Uterus (tissue), 4 donors: Measurements from ENCODE around the gene VWA1. TPM values are rescaled to one million over a fixed set of nuclear protein-coding genes. Genes with fewer than 3 reads are reported as not detected.

ENCODE experiments used
- DNase-seq, 2 donors: peaks; one replicate each; pipeline ENCODE4 v3.0.0-alpha.2; 2019 to 2020
- H3K27ac ChIP-seq, 2 donors: fragments of 200-600 bp; sonication (generic); 1 replicate in 1 of 2; 2 replicates in 1 of 2; pipeline ENCODE4 v1.5.1; 2016 to 2018
- H3K27me3 ChIP-seq, 2 donors: fragments of 200-600 bp; sonication (generic); one replicate each; pipeline ENCODE4 v1.5.1; 2018 to 2019; ENCODE audit warnings: control low read depth in 1 of 2
- H3K36me3 ChIP-seq, 2 donors: fragments of 200-600 bp; sonication (generic); one replicate each; pipeline ENCODE4 v1.5.1; 2019; ENCODE audit warnings: control low read depth in 1 of 2
- H3K4me1 ChIP-seq, 2 donors: fragments of 200-600 bp; sonication (generic); one replicate each; pipeline ENCODE4 v1.5.1; 2018 to 2019; ENCODE audit warnings: control low read depth in 1 of 2
- H3K4me3 ChIP-seq, 2 donors: fragments of 200-600 bp; sonication (generic); 1 replicate in 1 of 2; 2 replicates in 1 of 2; pipeline ENCODE4 v1.5.1; 2018 to 2019; ENCODE audit warnings: mild to moderate bottlenecking in 1 of 2
- H3K9me3 ChIP-seq, 2 donors: fragments of 200-600 bp; sonication (generic); one replicate each; pipeline ENCODE4 v1.5.1; 2019; ENCODE audit warnings: control low read depth in 1 of 2
- POLR2A ChIP-seq, 2 donors: fragments of 450-650 bp; IDR thresholded peaks; one replicate each; pipeline ENCODE4 v1.6.1; 2016; ENCODE audit warnings: antibody characterized with exemption in 2 of 2, mild to moderate bottlenecking in 1 of 2, moderate library complexity in 1 of 2
- intact Hi-C: fragments of 100-400 bp; cut with DNase I; formaldehyde crosslinking; loops from one replicate; pipeline ENCODE4 v1.15.1; 2023; ENCODE audit warnings: low total_unique reads
- total RNA-seq, 4 donors: library from RNA; depleted of rRNA in 3 of 4; stranded (reverse); fragments of >200 nt in 3 of 4; gene quantifications; one replicate each; pipeline versions ENCODE4 v1.1.0 to v1.2.4, GENCODE V29; 2014 to 2023
- TF ChIP-seq, protein P1 (sequence below), 4 experiments: fragments of 200-600 bp in 2 of 4; fragments of 450-650 bp in 2 of 4; sonication (generic) in 2 of 4; IDR thresholded peaks; one replicate each; pipeline ENCODE4 v1.5.1; 2016 to 2019; ENCODE audit warnings: antibody characterized with exemption in 4 of 4, mild to moderate bottlenecking in 2 of 4, moderate library complexity in 1 of 4
- donor health status: DM: yes; HTN: yes; CAD: no.

The VWA1 gene
- total RNA-seq, 4 donors from 2014 or later = 15.6 to 67.1 (median 47.1) TPM

DNA sequence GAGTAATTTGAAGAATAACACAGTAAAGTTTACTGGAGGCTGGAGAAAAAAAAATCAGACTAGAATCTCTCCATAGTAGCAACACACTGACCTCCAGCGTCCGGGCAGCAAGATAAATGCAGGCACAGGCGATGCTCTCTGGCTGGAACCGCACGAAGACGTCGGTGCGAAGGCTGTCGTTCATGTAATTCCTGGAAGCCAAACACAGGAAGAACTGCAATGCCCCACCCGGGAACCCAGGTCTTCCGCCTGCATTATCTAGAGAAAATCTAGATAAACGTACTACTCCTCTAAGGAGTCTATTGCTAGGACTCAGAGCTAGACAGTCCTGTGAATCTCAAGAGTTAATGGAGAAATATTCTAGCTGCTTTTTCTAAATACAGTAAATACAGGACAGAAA is 44.8 kb upstream of the VWA1 start:
- TF ChIP-seq, protein P1, sequence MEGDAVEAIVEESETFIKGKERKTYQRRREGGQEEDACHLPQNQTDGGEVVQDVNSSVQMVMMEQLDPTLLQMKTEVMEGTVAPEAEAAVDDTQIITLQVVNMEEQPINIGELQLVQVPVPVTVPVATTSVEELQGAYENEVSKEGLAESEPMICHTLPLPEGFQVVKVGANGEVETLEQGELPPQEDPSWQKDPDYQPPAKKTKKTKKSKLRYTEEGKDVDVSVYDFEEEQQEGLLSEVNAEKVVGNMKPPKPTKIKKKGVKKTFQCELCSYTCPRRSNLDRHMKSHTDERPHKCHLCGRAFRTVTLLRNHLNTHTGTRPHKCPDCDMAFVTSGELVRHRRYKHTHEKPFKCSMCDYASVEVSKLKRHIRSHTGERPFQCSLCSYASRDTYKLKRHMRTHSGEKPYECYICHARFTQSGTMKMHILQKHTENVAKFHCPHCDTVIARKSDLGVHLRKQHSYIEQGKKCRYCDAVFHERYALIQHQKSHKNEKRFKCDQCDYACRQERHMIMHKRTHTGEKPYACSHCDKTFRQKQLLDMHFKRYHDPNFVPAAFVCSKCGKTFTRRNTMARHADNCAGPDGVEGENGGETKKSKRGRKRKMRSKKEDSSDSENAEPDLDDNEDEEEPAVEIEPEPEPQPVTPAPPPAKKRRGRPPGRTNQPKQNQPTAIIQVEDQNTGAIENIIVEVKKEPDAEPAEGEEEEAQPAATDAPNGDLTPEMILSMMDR (IDR thresholded peaks at IDR 0.05) = no peak
- TF ChIP-seq POLR2A (IDR thresholded peaks at IDR 0.05) = no peak
- intact Hi-C loops = no loop called here
- H3K36me3 ChIP-seq = no peaks in the 10 kb centered on the region

DNA sequence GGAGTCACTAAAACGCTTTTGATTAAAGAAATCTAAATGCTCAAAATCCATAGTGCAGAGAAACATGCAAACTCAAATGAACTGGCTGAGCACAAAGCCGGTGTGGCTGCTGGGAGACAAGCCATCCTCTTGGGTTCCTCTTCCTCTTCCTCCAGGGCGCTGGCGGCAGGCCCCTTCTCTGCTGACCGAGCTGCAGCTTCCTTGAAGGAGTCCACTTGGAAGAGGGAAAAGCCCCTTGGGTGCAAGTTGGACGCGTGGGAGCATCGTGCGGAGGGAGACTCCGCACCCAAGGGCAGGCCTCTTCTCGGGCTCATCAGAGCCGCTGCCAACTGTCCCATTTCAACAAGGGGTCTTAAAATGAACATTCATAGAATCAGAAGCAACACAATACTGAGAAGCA is 44.3 kb upstream of the VWA1 start:
- Histone ChIP-seq H3K9me3 (no peaks in the 10 kb centered on the region), H3K27me3 (no peaks in the 10 kb centered on the region), H3K36me3 (no peaks in the 10 kb centered on the region), H3K27ac (no peak overlapping the region), H3K4me3 (no peak overlapping the region), H3K4me1 (no peaks in the 10 kb centered on the region)
- DNase-seq = no peak
- no peak for TF ChIP-seq POLR2A (IDR thresholded peaks at IDR 0.05)
- TF ChIP-seq, protein P1 (IDR thresholded peaks at IDR 0.05) = no peak
- intact Hi-C loops = no loop called here

More for the DNA sequence above, 44.8 kb upstream of the VWA1 start:
- Histone ChIP-seq H3K4me3 (no peak overlapping the region), H3K9me3 (no peaks in the 10 kb centered on the region), H3K27me3 (no peaks in the 10 kb centered on the region), H3K27ac (no peak overlapping the region), H3K4me1 (no peaks in the 10 kb centered on the region)
- DNase-seq = no peak

DNA sequence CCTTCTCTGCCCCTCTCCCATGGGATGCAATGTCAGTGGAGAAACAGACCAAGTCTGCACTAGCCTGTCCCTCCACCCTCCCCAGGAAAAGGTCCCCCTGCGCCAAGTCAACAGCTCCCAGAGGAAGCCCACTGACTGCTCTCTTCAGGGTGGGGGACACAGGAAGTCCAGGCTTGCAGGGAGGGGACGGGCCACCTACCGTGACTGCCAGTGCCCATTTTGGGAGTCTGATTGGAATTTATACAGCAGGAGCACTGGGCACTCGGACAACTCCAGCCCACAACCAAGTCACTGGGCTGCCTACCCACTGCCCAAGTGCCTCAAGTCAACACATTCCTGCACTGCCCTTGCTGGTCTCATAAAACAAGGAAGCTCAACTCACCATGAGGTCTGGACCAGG is 42.5 kb upstream of the VWA1 start:
- Histone ChIP-seq H3K27me3 (no peaks in the 10 kb centered on the region), H3K36me3 (no peaks in the 10 kb centered on the region), H3K27ac (no peak overlapping the region), H3K9me3 (no peaks in the 10 kb centered on the region), H3K4me1 (peaks cover 6 to 7% of the 10 kb centered on the region in 2 donors), H3K4me3 (no peak overlapping the region)
- no peak for TF ChIP-seq POLR2A (IDR thresholded peaks at IDR 0.05)
- TF ChIP-seq, protein P1 (IDR thresholded peaks at IDR 0.05) = no peak
- intact Hi-C loops = no loop called here
- DNase-seq = no peak

DNA sequence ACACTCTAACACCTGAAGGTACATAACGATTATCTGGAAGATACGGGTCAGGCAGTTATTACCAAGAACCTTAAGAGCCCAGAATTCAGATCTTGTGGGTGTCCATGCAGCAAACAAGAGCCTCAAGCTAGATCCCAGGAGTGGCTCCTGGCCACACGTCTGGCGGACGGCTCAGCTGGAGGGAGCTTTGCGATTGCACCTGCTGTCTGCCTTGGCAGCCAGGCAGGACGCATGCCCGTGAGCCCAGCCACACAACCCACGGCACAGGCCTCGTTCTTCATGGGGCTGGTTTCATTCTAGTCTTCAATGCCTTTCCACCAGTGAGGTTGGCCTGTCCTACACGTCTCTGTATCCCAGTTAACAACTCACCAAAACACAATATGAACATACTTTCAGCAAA is 42.1 kb upstream of the VWA1 start:
- TF ChIP-seq, protein P1 (IDR thresholded peaks at IDR 0.05) = no peak
- no peak for TF ChIP-seq POLR2A (IDR thresholded peaks at IDR 0.05)
- no peak for DNase-seq
- H3K27ac ChIP-seq = no peak overlapping the region
- H3K9me3 ChIP-seq = no peaks in the 10 kb centered on the region
- intact Hi-C loops = no loop called here
- H3K4me3 ChIP-seq = no peak overlapping the region
- H3K36me3 ChIP-seq = no peaks in the 10 kb centered on the region
- no peaks in the 10 kb centered on the region for H3K27me3 ChIP-seq
- H3K4me1 ChIP-seq = peaks cover 6 to 11% of the 10 kb centered on the region in 2 donors

DNA sequence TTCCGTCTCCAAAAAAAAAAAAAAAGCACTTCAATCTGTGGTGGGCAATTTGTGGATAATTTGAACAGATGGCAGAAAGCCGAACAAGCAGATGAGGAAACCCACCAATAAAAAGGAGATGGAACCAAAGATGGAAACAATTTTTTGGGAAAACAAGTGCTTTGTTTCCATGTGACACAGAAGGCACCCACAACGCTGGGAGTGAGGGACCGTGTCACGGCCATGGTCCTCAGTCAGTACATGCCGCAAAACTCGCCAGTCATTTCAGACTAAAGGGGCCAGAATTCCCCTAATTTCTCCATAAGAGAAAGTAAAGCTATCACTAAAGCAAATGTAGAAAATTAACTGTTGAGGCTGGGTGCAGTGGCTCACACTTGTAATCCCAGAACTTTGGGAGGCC is 41.4 kb upstream of the VWA1 start:
- no peak for TF ChIP-seq POLR2A (IDR thresholded peaks at IDR 0.05)
- TF ChIP-seq, protein P1 (IDR thresholded peaks at IDR 0.05) = no peak
- intact Hi-C loops = no loop called here
- Histone ChIP-seq H3K27ac (no peak overlapping the region), H3K9me3 (no peaks in the 10 kb centered on the region), H3K27me3 (no peaks in the 10 kb centered on the region), H3K4me1 (peaks cover 6 to 11% of the 10 kb centered on the region in 2 donors), H3K36me3 (no peaks in the 10 kb centered on the region), H3K4me3 (no peak overlapping the region)
- DNase-seq = no peak
